Stomach (tissue), 9 donors: ENCODE measurements around the gene EIPR1. TPM values are rescaled to one million over a fixed set of nuclear protein-coding genes. Genes with fewer than 3 reads are reported as not detected.

Experiments
- DNase-seq, 2 donors: peaks; one replicate each; pipeline versions ENCODE4 v3.0.0 to v3.0.0-alpha.2; 2013 to 2019
- H3K27ac ChIP-seq, 5 donors: fragments of 200-600 bp in 4 of 5; sonication (generic) in 4 of 5; one replicate each; pipeline ENCODE4 v1.5.1; 2013 to 2019; ENCODE audit warnings: mild to moderate bottlenecking in 1 of 5, moderate library complexity in 1 of 5
- H3K27me3 ChIP-seq, 3 donors: fragments of 200-600 bp; sonication (generic); one replicate each; pipeline ENCODE4 v1.5.1; 2017 to 2019; ENCODE audit warnings: mixed run types in 1 of 3
- H3K36me3 ChIP-seq, 4 donors: fragments of 200-600 bp; sonication (generic); 1 replicate in 3 of 4; 2 replicates in 1 of 4; pipeline ENCODE4 v1.5.1; 2016 to 2019
- H3K4me1 ChIP-seq, 4 donors: fragments of 200-600 bp; sonication (generic); one replicate each; pipeline ENCODE4 v1.5.1; 2016 to 2019
- H3K4me3 ChIP-seq, 4 donors: fragments of 200-600 bp; sonication (generic) in 3 of 4; one replicate each; pipeline ENCODE4 v1.5.1; 2016 to 2019; ENCODE audit warnings: mild to moderate bottlenecking in 1 of 4
- H3K9me3 ChIP-seq, 4 donors: fragments of 200-600 bp; sonication (generic); one replicate each; pipeline ENCODE4 v1.5.1; 2016 to 2019
- EP300 ChIP-seq: sonication (generic); formaldehyde crosslinking; IDR thresholded peaks from one replicate; pipeline ENCODE4 v1.6.1; 2017; ENCODE audit warnings: antibody characterized with exemption
- POLR2A ChIP-seq, 4 donors: fragments of 450-650 bp; IDR thresholded peaks; one replicate each; pipeline ENCODE4 v1.6.1; 2016; ENCODE audit warnings: antibody characterized with exemption in 4 of 4, control low read depth in 2 of 4, mild to moderate bottlenecking in 1 of 4, moderate library complexity in 1 of 4
- POLR2AphosphoS5 ChIP-seq, 3 donors: sonication (generic); formaldehyde crosslinking; IDR thresholded peaks; one replicate each; pipeline ENCODE4 v1.6.1; 2016; ENCODE audit warnings: antibody characterized with exemption in 3 of 3
- WGBS, 5 donors: extraction: QIAGEN DNeasy Blood & Tissue Kit in 3 of 5; methylation state at CpG; one replicate each; pipeline versions ENCODE4 v1.1.5 to v1.1.7; 2013 to 2018; 5-methylcytosine and 5-hydroxymethylcytosine counted together
- intact Hi-C: fragments of 100-400 bp; cut with DNase I; formaldehyde crosslinking; loops from one replicate; pipeline ENCODE4 v1.15.1; 2023; ENCODE audit warnings: low total_unique reads
- polyA plus RNA-seq, 3 donors: library from polyadenylated mRNA; stranded (reverse); fragments of 200-250 nt; gene quantifications; one replicate each; pipeline ENCODE4 v1.2.3, GENCODE V29; 2013
- total RNA-seq, 5 donors: library from RNA; depleted of rRNA; stranded (reverse); fragments of >200 nt; gene quantifications; one replicate each; pipeline versions ENCODE4 v1.1.0 to v1.2.3, GENCODE V29; 2014 to 2016
- TF ChIP-seq, protein P1 (sequence below), 7 experiments: fragments of 450-650 bp in 4 of 7; fragments of 200-600 bp in 3 of 7; sonication (generic) in 3 of 7; IDR thresholded peaks; one replicate each; pipeline ENCODE4 v1.5.1; 2016 to 2019; ENCODE audit warnings: antibody characterized with exemption in 7 of 7, control low read depth in 2 of 7, mild to moderate bottlenecking in 1 of 7
- donor health status: healthy with polysubstance abuse.
- donor health status: Bipolar disorder and iron deficiency.
- donor health status: healthy.

The EIPR1 gene
- total and polyA plus RNA-seq, 8 donors: 1.2 to 39.4 (median 12.7) TPM

DNA sequence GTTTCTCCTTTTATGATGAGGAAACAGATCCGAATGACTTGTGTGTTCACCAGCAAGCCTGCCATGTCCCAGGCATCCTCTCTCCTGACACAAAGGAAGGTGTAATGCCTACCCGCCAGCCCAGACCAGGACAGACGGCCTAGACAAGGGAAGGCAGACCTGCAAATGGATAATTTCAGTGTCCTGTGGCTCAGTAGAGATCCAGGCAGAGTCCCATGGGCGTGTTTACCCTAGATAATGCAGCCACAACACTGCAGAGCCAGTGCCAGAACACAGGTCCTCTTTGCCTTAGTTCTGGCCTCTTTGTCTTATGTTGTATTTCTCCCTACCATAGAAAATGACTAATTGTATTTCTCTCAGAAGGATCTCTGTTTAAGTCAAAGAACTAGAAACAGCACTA, 14.6 kb upstream of the EIPR1 start:
- Histone ChIP-seq H3K4me1 (no peaks in the 10 kb centered on the region), H3K36me3 (peaks cover 30 to 94% (median 85%) of the 10 kb centered on the region in 4 donors), H3K9me3 (peaks cover 7 to 18% (median 17%) of the 10 kb centered on the region in 4 donors), H3K27ac (no peak overlapping the region), H3K27me3 (no peaks in the 10 kb centered on the region), H3K4me3 (no peak overlapping the region)
- 76 to 90% (median 87%) methylated on average over 4 of the region's 4 CpGs for WGBS, 5 donors
- TF ChIP-seq, protein P1, sequence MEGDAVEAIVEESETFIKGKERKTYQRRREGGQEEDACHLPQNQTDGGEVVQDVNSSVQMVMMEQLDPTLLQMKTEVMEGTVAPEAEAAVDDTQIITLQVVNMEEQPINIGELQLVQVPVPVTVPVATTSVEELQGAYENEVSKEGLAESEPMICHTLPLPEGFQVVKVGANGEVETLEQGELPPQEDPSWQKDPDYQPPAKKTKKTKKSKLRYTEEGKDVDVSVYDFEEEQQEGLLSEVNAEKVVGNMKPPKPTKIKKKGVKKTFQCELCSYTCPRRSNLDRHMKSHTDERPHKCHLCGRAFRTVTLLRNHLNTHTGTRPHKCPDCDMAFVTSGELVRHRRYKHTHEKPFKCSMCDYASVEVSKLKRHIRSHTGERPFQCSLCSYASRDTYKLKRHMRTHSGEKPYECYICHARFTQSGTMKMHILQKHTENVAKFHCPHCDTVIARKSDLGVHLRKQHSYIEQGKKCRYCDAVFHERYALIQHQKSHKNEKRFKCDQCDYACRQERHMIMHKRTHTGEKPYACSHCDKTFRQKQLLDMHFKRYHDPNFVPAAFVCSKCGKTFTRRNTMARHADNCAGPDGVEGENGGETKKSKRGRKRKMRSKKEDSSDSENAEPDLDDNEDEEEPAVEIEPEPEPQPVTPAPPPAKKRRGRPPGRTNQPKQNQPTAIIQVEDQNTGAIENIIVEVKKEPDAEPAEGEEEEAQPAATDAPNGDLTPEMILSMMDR (IDR thresholded peaks at IDR 0.05): no peak
- TF ChIP-seq EP300 (no peak), POLR2AphosphoS5 (IDR thresholded peaks at IDR 0.05) (no peak), POLR2A (IDR thresholded peaks at IDR 0.05) (no peak)
- intact Hi-C loops: no loop called here
- no peak for DNase-seq

- H3K27ac ChIP-seq: no peak overlapping the region
- H3K4me1 ChIP-seq: no peaks in the 10 kb centered on the region
- no peak for DNase-seq
- H3K4me3 ChIP-seq: no peak overlapping the region
- WGBS, 5 donors: 92 to 97% (median 95%) methylated on average over 8 of the region's 8 CpGs
- intact Hi-C loops: no loop called here
- H3K27me3 ChIP-seq: no peaks in the 10 kb centered on the region
- H3K9me3 ChIP-seq: no peaks in the 10 kb centered on the region
- TF ChIP-seq POLR2AphosphoS5 (IDR thresholded peaks at IDR 0.05) (no peak), POLR2A (IDR thresholded peaks at IDR 0.05) (no peak), EP300 (no peak)
- TF ChIP-seq, protein P1 (IDR thresholded peaks at IDR 0.05): no peak
- H3K36me3 ChIP-seq: peaks cover 30 to 80% (median 73%) of the 10 kb centered on the region in 4 donors
Observed at GRCh38 chr2:3390041-3390440, 12.4 kb upstream of the EIPR1 start.

- Histone ChIP-seq H3K9me3 (no peaks in the 10 kb centered on the region), H3K27me3 (no peaks in the 10 kb centered on the region), H3K4me1 (peaks cover 0 to under 1% (median 0%) of the 10 kb centered on the region in 4 donors), H3K27ac (no peak overlapping the region), H3K36me3 (peaks cover 26 to 72% (median 67%) of the 10 kb centered on the region in 4 donors), H3K4me3 (no peak overlapping the region)
- DNase-seq: no peak
- intact Hi-C loops: no loop called here
- TF ChIP-seq POLR2AphosphoS5 (IDR thresholded peaks at IDR 0.05) (no peak), EP300 (no peak), POLR2A (IDR thresholded peaks at IDR 0.05) (no peak)
- TF ChIP-seq, protein P1 (IDR thresholded peaks at IDR 0.05): no peak
- WGBS, 5 donors: 96 to 99% (median 98%) methylated on average over 18 to 29 of the region's 29 CpGs
Observed at GRCh38 chr2:3389193-3389592, 11.6 kb upstream of the EIPR1 start.

DNA sequence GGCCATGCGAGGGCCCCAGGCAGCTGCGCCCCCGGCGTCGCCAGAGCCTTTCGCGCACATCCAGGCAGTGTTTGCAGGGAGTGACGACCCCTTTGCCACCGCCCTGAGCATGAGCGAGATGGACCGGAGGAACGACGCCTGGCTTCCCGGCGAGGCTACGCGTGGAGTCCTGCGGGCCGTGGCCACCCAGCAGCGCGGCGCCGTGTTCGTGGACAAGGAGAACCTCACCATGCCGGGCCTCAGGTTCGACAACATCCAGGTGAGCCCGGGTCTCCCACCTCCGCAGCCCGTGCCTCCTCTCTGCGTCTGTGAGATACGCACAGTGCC, 10.8 kb upstream of the EIPR1 start:
- Histone ChIP-seq H3K9me3 (no peaks in the 10 kb centered on the region), H3K27ac (no peak overlapping the region), H3K27me3 (no peaks in the 10 kb centered on the region), H3K36me3 (peaks cover 24 to 64% (median 60%) of the 10 kb centered on the region in 4 donors), H3K4me1 (peaks cover 0 to 3% (median 0%) of the 10 kb centered on the region in 4 donors), H3K4me3 (no peak overlapping the region)
- no peak for DNase-seq
- 94 to 99% (median 97%) methylated on average over 29 to 31 of the region's 31 CpGs for WGBS, 5 donors
- intact Hi-C loops: no loop called here
- no peak for TF ChIP-seq POLR2AphosphoS5 (IDR thresholded peaks at IDR 0.05)
- no peak for TF ChIP-seq POLR2A (IDR thresholded peaks at IDR 0.05)
- TF ChIP-seq, protein P1 (IDR thresholded peaks at IDR 0.05): no peak
- TF ChIP-seq EP300: no peak
